HepG2 (cell line): Measurements from ENCODE around the gene ECSIT. TPM values are rescaled to one million over a fixed set of nuclear protein-coding genes. Genes with fewer than 3 reads are reported as not detected.

Experiments
- ATF2 ChIP-seq: sonication (generic); formaldehyde crosslinking; IDR thresholded peaks from 2 replicates; pipeline ENCODE4 v1.4.0; 2020; ENCODE audit warnings: missing genetic modification reagents
- CSRNP1 ChIP-seq: sonication (generic); formaldehyde crosslinking; IDR thresholded peaks from 2 replicates; pipeline ENCODE4 v1.8.1; 2023; ENCODE audit warnings: mild to moderate bottlenecking, missing genetic modification reagents
- FOXM1 ChIP-seq: sonication (generic); formaldehyde crosslinking; IDR thresholded peaks from 2 replicates; pipeline ENCODE4 v1.5.0; 2020; ENCODE audit warnings: missing genetic modification reagents
- GATA4 ChIP-seq: sonication (generic); IDR thresholded peaks from 2 replicates; pipeline ENCODE4 v1.6.1; 2016; ENCODE audit warnings: antibody characterized with exemption, low read depth, borderline replicate concordance
- HOXD1 ChIP-seq: sonication (generic); formaldehyde crosslinking; IDR thresholded peaks from 2 replicates; pipeline ENCODE4 v1.5.0; 2020; ENCODE audit warnings: missing genetic modification reagents
- JUNB ChIP-seq: sonication (generic); formaldehyde crosslinking; IDR thresholded peaks from 2 replicates; pipeline ENCODE4 v1.8.0; 2022; ENCODE audit warnings: missing genetic modification reagents, mild to moderate bottlenecking, borderline replicate concordance
- MIXL1 ChIP-seq: IDR thresholded peaks from 2 replicates; pipeline ENCODE4 v1.6.1; 2016
- MXI1 ChIP-seq: IDR thresholded peaks from 3 replicates; pipeline ENCODE4 v1.6.1; 2012; ENCODE audit warnings: low read depth, low read length, inconsistent platforms, borderline replicate concordance
- NFYB ChIP-seq: sonication (generic); formaldehyde crosslinking; IDR thresholded peaks from 2 replicates; pipeline ENCODE4 v1.4.0; 2020; ENCODE audit warnings: missing genetic modification reagents
- NR1H2 ChIP-seq: sonication (generic); formaldehyde crosslinking; IDR thresholded peaks from 2 replicates; pipeline ENCODE4 v1.8.1; 2022; ENCODE audit warnings: low read depth, missing genetic modification reagents, borderline replicate concordance
- POLR2A ChIP-seq, 2 experiments: IDR thresholded peaks; 2 replicates each; pipeline ENCODE4 v1.6.1; 2011; ENCODE audit warnings: low read depth in 2 of 2, low read length in 2 of 2, mild to moderate bottlenecking in 1 of 2, moderate library complexity in 1 of 2; ENCODE audit not compliant: insufficient read depth in 1 of 2
- RBM39 ChIP-seq: fragments of 200-400 bp; formaldehyde crosslinking; IDR thresholded peaks from one replicate; pipeline ENCODE4 v1.6.1; 2018; ENCODE audit warnings: antibody characterized with exemption, mild to moderate bottlenecking, low read depth, low read length; ENCODE audit not compliant: poor library complexity, severe bottlenecking
- RFX3 ChIP-seq: IDR thresholded peaks from 2 replicates; pipeline ENCODE4 v1.6.1; 2016; ENCODE audit warnings: missing biosample characterization, missing genetic modification reagents
- SETDB1 ChIP-seq: sonication (generic); formaldehyde crosslinking; IDR thresholded peaks from 2 replicates; pipeline ENCODE4 v1.5.1; 2020; ENCODE audit warnings: missing genetic modification reagents, mild to moderate bottlenecking, borderline replicate concordance
- SMAD1 ChIP-seq: sonication (generic); formaldehyde crosslinking; IDR thresholded peaks from 2 replicates; pipeline ENCODE4 v1.4.0; 2020; ENCODE audit warnings: missing genetic modification reagents, low read depth, mild to moderate bottlenecking, borderline replicate concordance
- SRY ChIP-seq: sonication (generic); formaldehyde crosslinking; IDR thresholded peaks from 2 replicates; pipeline ENCODE4 v1.8.0; 2022; ENCODE audit warnings: mild to moderate bottlenecking, missing genetic modification reagents
- TGIF2 ChIP-seq: IDR thresholded peaks from 2 replicates; pipeline ENCODE4 v1.6.1; 2016; ENCODE audit warnings: control low read depth, missing compliant biosample characterization
- ZNF292 ChIP-seq: sonication (generic); formaldehyde crosslinking; IDR thresholded peaks from 2 replicates; pipeline ENCODE4 v1.8.1; 2022; ENCODE audit warnings: mild to moderate bottlenecking, low read depth, missing genetic modification reagents, borderline replicate concordance
- ZNF576 ChIP-seq: sonication (generic); formaldehyde crosslinking; IDR thresholded peaks from 2 replicates; pipeline ENCODE4 v1.4.0; 2020; ENCODE audit warnings: mild to moderate bottlenecking, missing genetic modification reagents
- polyA plus RNA-seq, 8 experiments: library from polyadenylated mRNA; depleted of rRNA in 3 of 8; stranded (reverse) in 7 of 8; unstranded in 1 of 8; fragments of >200 nt; fragmentation: Illumina TruSeq in 4 of 8; extraction: Trizol in 4 of 8; gene quantifications; 2 replicates each; pipeline versions ENCODE4 v1.2.1 to v1.2.3, GENCODE V29; 2011 to 2016; ENCODE audit warnings: low read depth in 4 of 8, missing spikeins in 1 of 8, mixed read lengths in 1 of 8; ENCODE audit not compliant: insufficient read depth in 1 of 8
- total RNA-seq, 5 experiments: library from RNA; depleted of rRNA; stranded (reverse); fragments of >200 nt; fragmentation: Illumina TruSeq; extraction: Trizol; gene quantifications; 2 replicates each; pipeline ENCODE4 v1.2.3, GENCODE V29; 2016; ENCODE audit warnings: low read depth in 1 of 5
- TF ChIP-seq, protein P1 (sequence below): sonication (generic); formaldehyde crosslinking; IDR thresholded peaks from 2 replicates; pipeline ENCODE4 v1.8.1; 2023; ENCODE audit warnings: mild to moderate bottlenecking, moderate library complexity, missing genetic modification reagents
- TF ChIP-seq, protein P2 (sequence below): sonication (generic); formaldehyde crosslinking; IDR thresholded peaks from 2 replicates; pipeline ENCODE4 v1.4.0; 2020; ENCODE audit warnings: missing genetic modification reagents
- TF ChIP-seq, protein P3 (sequence below): sonication (generic); formaldehyde crosslinking; IDR thresholded peaks from 2 replicates; pipeline ENCODE4 v1.9.0; 2021; ENCODE audit warnings: missing genetic modification reagents, borderline replicate concordance
- TF ChIP-seq, protein P4 (sequence below): sonication (generic); formaldehyde crosslinking; IDR thresholded peaks from 2 replicates; pipeline ENCODE4 v1.4.0; 2020; ENCODE audit warnings: missing genetic modification reagents

ECSIT gene
- total and polyA plus RNA-seq, 2 of the 13 experiments (the other 11 are each of a cell fraction or from before 2014, with no cell fraction given) = 36.4 to 62.3 TPM

- no peak for TF ChIP-seq CSRNP1 (CRISPR knock-in tag)
- TF ChIP-seq, protein P1, sequence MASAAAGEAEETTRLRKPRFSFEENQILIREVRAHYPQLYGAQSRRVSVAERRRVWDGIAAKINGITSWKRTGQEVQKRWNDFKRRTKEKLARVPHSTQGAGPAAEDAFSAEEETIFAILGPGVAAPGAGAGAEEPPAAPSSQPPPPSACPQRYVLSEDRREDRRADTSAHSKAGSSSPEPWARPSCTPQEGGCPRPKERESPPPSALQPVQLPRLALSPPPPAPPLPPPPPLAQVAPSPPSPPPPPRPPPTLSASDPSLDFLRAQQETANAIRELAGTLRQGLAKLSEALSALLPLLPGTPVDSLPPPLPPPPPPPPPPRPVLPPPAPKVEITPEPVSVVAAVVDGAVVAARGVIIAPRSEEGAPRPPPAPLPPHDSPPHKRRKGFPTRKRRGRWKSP = 0 out of 2 replicates have a peak, but pooled peaks have one; percentile 43
- no peak for TF ChIP-seq ZNF576
- TF ChIP-seq RFX3 (CRISPR knock-in tag) = no peak
- TF ChIP-seq NFYB = peak; percentile 90
- no peak for TF ChIP-seq NR1H2 (CRISPR knock-in tag)
- no peak for TF ChIP-seq GATA4
- TF ChIP-seq HOXD1 = no peak
- TF ChIP-seq, protein P2, sequence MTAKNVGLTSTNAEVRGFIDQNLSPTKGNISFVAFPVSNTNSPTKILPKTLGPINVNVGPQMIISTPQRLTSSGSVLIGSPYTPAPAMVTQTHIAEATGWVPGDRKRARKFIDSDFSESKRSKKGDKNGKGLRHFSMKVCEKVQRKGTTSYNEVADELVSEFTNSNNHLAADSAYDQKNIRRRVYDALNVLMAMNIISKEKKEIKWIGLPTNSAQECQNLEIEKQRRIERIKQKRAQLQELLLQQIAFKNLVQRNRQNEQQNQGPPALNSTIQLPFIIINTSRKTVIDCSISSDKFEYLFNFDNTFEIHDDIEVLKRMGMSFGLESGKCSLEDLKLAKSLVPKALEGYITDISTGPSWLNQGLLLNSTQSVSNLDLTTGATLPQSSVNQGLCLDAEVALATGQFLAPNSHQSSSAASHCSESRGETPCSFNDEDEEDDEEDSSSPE = peak; percentile 82
- TF ChIP-seq ZNF292 (CRISPR knock-in tag) = no peak
- peak; percentile 100 for TF ChIP-seq TGIF2 (CRISPR knock-in tag)
- no peak for TF ChIP-seq JUNB
- TF ChIP-seq, protein P3, sequence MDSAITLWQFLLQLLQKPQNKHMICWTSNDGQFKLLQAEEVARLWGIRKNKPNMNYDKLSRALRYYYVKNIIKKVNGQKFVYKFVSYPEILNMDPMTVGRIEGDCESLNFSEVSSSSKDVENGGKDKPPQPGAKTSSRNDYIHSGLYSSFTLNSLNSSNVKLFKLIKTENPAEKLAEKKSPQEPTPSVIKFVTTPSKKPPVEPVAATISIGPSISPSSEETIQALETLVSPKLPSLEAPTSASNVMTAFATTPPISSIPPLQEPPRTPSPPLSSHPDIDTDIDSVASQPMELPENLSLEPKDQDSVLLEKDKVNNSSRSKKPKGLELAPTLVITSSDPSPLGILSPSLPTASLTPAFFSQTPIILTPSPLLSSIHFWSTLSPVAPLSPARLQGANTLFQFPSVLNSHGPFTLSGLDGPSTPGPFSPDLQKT (CRISPR knock-in tag) = no peak
- no peak for TF ChIP-seq SRY (CRISPR knock-in tag)
- TF ChIP-seq FOXM1 (CRISPR knock-in tag) = no peak
- TF ChIP-seq SMAD1 (CRISPR knock-in tag) = no peak
- no peak for TF ChIP-seq MIXL1 (CRISPR knock-in tag)
- TF ChIP-seq ATF2 (CRISPR knock-in tag) = peak; percentile 68; the same call in 1 of the 2 replicates
- TF ChIP-seq RBM39 = no peak
- TF ChIP-seq POLR2A (IDR thresholded peaks at IDR 0.05; ENCODE audit: insufficient read depth in 1 of 2, low read depth in 2 of 2, low read length in 2 of 2) = no peak
- TF ChIP-seq, protein P4, sequence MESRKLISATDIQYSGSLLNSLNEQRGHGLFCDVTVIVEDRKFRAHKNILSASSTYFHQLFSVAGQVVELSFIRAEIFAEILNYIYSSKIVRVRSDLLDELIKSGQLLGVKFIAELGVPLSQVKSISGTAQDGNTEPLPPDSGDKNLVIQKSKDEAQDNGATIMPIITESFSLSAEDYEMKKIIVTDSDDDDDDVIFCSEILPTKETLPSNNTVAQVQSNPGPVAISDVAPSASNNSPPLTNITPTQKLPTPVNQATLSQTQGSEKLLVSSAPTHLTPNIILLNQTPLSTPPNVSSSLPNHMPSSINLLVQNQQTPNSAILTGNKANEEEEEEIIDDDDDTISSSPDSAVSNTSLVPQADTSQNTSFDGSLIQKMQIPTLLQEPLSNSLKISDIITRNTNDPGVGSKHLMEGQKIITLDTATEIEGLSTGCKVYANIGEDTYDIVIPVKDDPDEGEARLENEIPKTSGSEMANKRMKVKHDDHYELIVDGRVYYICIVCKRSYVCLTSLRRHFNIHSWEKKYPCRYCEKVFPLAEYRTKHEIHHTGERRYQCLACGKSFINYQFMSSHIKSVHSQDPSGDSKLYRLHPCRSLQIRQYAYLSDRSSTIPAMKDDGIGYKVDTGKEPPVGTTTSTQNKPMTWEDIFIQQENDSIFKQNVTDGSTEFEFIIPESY (CRISPR knock-in tag) = no peak
- no peak for TF ChIP-seq SETDB1
- peak; percentile 99 for TF ChIP-seq MXI1
Observed at GRCh38 chr19:11530432-11530831, 1.5 kb upstream of the ECSIT start (continued).
